ENCODE measurements around the gene PCDHGA1. TPM values are rescaled to one million over a fixed set of nuclear protein-coding genes. Genes with fewer than 3 reads are reported as not detected.
"Not testable (repeated sequence)": the region's sequence is repeated elsewhere in the genome, so short reads cannot be mapped to it uniquely, and the experiment has no call there.

PCDHGA1 gene
- total RNA-seq, 1 donor from 2014 or later = 0.54 TPM

GRCh38 chr5:141389153-141390042, 59.1 kb downstream of the PCDHGA1 start:
- DNase-seq (ENCODE audit: low read depth, low spot score) = no peak
- Mint-ChIP-seq H3K9me3 (peaks cover 31% of the 10 kb centered on the region), H3K36me3 (ENCODE audit: low read depth) (peaks cover 57% of the 10 kb centered on the region), H3K4me3 (no peak overlapping the region), H3K27ac (ENCODE audit: unreplicated experiment) (peak overlapping the region; percentile 41), H3K4me1 (no peaks in the 10 kb centered on the region), H3K27me3 (ENCODE audit: low read depth) (no peaks in the 10 kb centered on the region)
- TF ChIP-seq, protein P1, sequence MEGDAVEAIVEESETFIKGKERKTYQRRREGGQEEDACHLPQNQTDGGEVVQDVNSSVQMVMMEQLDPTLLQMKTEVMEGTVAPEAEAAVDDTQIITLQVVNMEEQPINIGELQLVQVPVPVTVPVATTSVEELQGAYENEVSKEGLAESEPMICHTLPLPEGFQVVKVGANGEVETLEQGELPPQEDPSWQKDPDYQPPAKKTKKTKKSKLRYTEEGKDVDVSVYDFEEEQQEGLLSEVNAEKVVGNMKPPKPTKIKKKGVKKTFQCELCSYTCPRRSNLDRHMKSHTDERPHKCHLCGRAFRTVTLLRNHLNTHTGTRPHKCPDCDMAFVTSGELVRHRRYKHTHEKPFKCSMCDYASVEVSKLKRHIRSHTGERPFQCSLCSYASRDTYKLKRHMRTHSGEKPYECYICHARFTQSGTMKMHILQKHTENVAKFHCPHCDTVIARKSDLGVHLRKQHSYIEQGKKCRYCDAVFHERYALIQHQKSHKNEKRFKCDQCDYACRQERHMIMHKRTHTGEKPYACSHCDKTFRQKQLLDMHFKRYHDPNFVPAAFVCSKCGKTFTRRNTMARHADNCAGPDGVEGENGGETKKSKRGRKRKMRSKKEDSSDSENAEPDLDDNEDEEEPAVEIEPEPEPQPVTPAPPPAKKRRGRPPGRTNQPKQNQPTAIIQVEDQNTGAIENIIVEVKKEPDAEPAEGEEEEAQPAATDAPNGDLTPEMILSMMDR (conservative IDR thresholded peaks at IDR 0.05) = no peak

GRCh38 chr5:141392429-141393198, 62.3 kb downstream of the PCDHGA1 start, which contains the start of gene PCDHGA8:
PCDHGA8 (plus strand) TSS chr5:141392633; CDS start chr5:141392814, 181 bp downstream.
- Mint-ChIP-seq H3K4me1 (no peaks in the 10 kb centered on the region), H3K27ac (ENCODE audit: unreplicated experiment) (no peak within 1 kb of the TSS), H3K36me3 (ENCODE audit: low read depth) (peaks cover 43% of the 10 kb centered on the region), H3K27me3 (ENCODE audit: low read depth) (no peaks in the 10 kb centered on the region), H3K4me3 (no peak within 1 kb of the TSS), H3K9me3 (peaks cover 24% of the 10 kb centered on the region)
- TF ChIP-seq, protein P1 (conservative IDR thresholded peaks at IDR 0.05) = no peak
- no peak for DNase-seq (ENCODE audit: low read depth, low spot score)

DNA sequence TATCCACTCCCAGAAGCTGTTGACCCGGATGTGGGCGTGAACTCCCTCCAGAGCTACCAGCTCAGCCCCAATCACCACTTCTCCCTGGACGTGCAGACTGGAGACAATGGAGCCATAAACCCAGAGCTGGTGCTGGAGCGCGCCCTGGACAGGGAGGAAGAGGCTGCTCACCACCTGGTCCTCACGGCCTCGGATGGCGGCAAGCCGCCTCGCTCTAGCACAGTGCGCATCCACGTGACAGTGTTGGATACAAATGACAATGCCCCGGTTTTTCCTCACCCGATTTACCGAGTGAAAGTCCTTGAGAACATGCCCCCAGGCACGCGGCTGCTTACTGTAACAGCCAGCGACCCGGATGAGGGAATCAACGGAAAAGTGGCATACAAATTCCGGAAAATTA, 63.0 kb downstream of the PCDHGA1 start:
- Mint-ChIP-seq H3K4me1 (no peaks in the 10 kb centered on the region), H3K27me3 (ENCODE audit: low read depth) (no peaks in the 10 kb centered on the region), H3K9me3 (peaks cover 24% of the 10 kb centered on the region), H3K4me3 (no peak overlapping the region), H3K27ac (ENCODE audit: unreplicated experiment) (no peak overlapping the region), H3K36me3 (ENCODE audit: low read depth) (peaks cover 43% of the 10 kb centered on the region)
- no peak for DNase-seq (ENCODE audit: low read depth, low spot score)
- TF ChIP-seq, protein P1 (conservative IDR thresholded peaks at IDR 0.05) = no peak

DNA sequence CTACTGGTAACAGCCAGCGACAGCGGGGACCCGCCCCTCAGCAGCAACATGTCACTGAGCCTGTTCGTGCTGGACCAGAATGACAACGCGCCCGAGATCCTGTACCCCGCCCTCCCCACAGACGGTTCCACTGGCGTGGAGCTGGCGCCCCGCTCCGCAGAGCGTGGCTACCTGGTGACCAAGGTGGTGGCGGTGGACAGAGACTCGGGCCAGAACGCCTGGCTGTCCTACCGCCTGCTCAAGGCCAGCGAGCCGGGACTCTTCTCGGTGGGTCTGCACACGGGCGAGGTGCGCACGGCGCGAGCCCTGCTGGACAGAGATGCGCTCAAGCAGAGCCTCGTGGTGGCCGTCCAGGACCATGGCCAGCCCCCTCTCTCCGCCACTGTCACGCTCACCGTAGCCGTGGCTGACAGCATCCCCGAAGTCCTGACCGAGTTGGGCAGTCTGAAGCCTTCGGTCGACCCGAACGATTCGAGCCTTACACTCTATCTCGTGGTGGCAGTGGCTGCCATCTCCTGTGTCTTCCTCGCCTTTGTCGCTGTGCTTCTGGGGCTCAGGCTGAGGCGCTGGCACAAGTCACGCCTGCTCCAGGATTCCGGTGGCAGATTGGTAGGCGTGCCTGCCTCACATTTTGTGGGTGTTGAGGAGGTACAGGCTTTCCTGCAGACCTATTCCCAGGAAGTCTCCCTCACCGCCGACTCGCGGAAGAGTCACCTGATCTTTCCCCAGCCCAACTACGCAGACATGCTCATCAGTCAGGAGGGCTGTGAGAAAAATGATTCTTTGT, 64.3 kb downstream of the PCDHGA1 start:
- Mint-ChIP-seq H3K9me3 (peaks cover 26% of the 10 kb centered on the region), H3K36me3 (ENCODE audit: low read depth) (peaks cover 43% of the 10 kb centered on the region)
- not testable (repeated sequence) for DNase-seq (ENCODE audit: low read depth, low spot score); H3K4me1 Mint-ChIP-seq; H3K27me3 Mint-ChIP-seq (ENCODE audit: low read depth); H3K27ac Mint-ChIP-seq (ENCODE audit: unreplicated experiment); H3K4me3 Mint-ChIP-seq

- not testable (repeated sequence) for H3K4me1 Mint-ChIP-seq; DNase-seq (ENCODE audit: low read depth, low spot score); H3K27me3 Mint-ChIP-seq (ENCODE audit: low read depth); H3K27ac Mint-ChIP-seq (ENCODE audit: unreplicated experiment); H3K4me3 Mint-ChIP-seq
- H3K9me3 Mint-ChIP-seq = peaks cover 22% of the 10 kb centered on the region
- H3K36me3 Mint-ChIP-seq (ENCODE audit: low read depth) = peaks cover 33% of the 10 kb centered on the region
Measured at GRCh38 chr5:141397756-141398551, 67.6 kb downstream of the PCDHGA1 start, which contains the start of gene PCDHGB5. PCDHGB5 (plus strand) TSS chr5:141397947; CDS start chr5:141398128, 181 bp downstream.
